HEK293 (cell line): ENCODE results near the gene ZFC3H1.

ENCODE experiments used
- BCL11B ChIP-seq: fragments of 450-650 bp; formaldehyde crosslinking; IDR thresholded peaks from 2 replicates; pipeline ENCODE4 v1.5.1; 2016; ENCODE audit warnings: low read depth, missing biosample characterization, missing genetic modification characterization
- EGR2 ChIP-seq: fragments of 450-650 bp; formaldehyde crosslinking; IDR thresholded peaks from 2 replicates; pipeline ENCODE4 v1.5.1; 2016; ENCODE audit warnings: low read depth, missing biosample characterization, missing genetic modification characterization
- FEZF1 ChIP-seq: fragments of 450-650 bp; formaldehyde crosslinking; IDR thresholded peaks from 2 replicates; pipeline ENCODE4 v1.5.1; 2016; ENCODE audit warnings: missing biosample characterization, missing genetic modification characterization
- GLIS2 ChIP-seq: fragments of 450-650 bp; formaldehyde crosslinking; IDR thresholded peaks from 2 replicates; pipeline ENCODE4 v1.5.1; 2016; ENCODE audit warnings: missing biosample characterization, missing genetic modification characterization
- KLF1 ChIP-seq: fragments of 450-650 bp; formaldehyde crosslinking; IDR thresholded peaks from 2 replicates; pipeline ENCODE4 v1.5.1; 2016; ENCODE audit warnings: missing biosample characterization, missing genetic modification characterization
- OSR2 ChIP-seq: fragments of 450-650 bp; formaldehyde crosslinking; IDR thresholded peaks from 2 replicates; pipeline ENCODE4 v1.5.1; 2016; ENCODE audit warnings: missing biosample characterization, missing genetic modification characterization
- SALL2 ChIP-seq: fragments of 450-650 bp; formaldehyde crosslinking; IDR thresholded peaks from 2 replicates; pipeline ENCODE4 v1.5.0; 2017; ENCODE audit warnings: missing biosample characterization, mild to moderate bottlenecking, missing genetic modification characterization, borderline replicate concordance
- SP2 ChIP-seq: fragments of 450-650 bp; formaldehyde crosslinking; IDR thresholded peaks from 2 replicates; pipeline ENCODE4 v1.5.1; 2016; ENCODE audit warnings: missing biosample characterization, missing genetic modification characterization
- SP3 ChIP-seq: fragments of 450-650 bp; formaldehyde crosslinking; IDR thresholded peaks from 2 replicates; pipeline ENCODE4 v1.5.1; 2016; ENCODE audit warnings: missing biosample characterization, missing genetic modification characterization
- WT1 ChIP-seq: fragments of 450-650 bp; formaldehyde crosslinking; IDR thresholded peaks from 2 replicates; pipeline ENCODE4 v1.5.1; 2016; ENCODE audit warnings: missing biosample characterization, missing genetic modification characterization
- ZBTB17 ChIP-seq: fragments of 450-650 bp; formaldehyde crosslinking; IDR thresholded peaks from 2 replicates; pipeline ENCODE4 v1.5.1; 2016; ENCODE audit warnings: missing biosample characterization, missing genetic modification characterization
- ZFP3 ChIP-seq: fragments of 450-650 bp; formaldehyde crosslinking; IDR thresholded peaks from 2 replicates; pipeline ENCODE4 v1.5.1; 2016; ENCODE audit warnings: low read depth, missing biosample characterization, missing genetic modification characterization
- ZNF155 ChIP-seq: fragments of 450-650 bp; formaldehyde crosslinking; IDR thresholded peaks from 2 replicates; pipeline ENCODE4 v1.5.1; 2016; ENCODE audit warnings: missing biosample characterization, missing genetic modification characterization
- ZNF157 ChIP-seq: fragments of 450-650 bp; formaldehyde crosslinking; IDR thresholded peaks from 2 replicates; pipeline ENCODE4 v1.5.1; 2016; ENCODE audit warnings: missing biosample characterization, missing genetic modification characterization
- ZNF175 ChIP-seq: fragments of 450-650 bp; formaldehyde crosslinking; IDR thresholded peaks from 2 replicates; pipeline ENCODE4 v1.5.1; 2016; ENCODE audit warnings: missing biosample characterization, missing genetic modification characterization
- ZNF24 ChIP-seq: fragments of 450-650 bp; formaldehyde crosslinking; IDR thresholded peaks from 2 replicates; pipeline ENCODE4 v1.5.1; 2016; ENCODE audit warnings: missing biosample characterization, missing genetic modification characterization
- ZNF350 ChIP-seq: fragments of 450-650 bp; formaldehyde crosslinking; IDR thresholded peaks from 2 replicates; pipeline ENCODE4 v1.5.0; 2017; ENCODE audit warnings: missing biosample characterization, mild to moderate bottlenecking, missing genetic modification characterization
- ZNF394 ChIP-seq: fragments of 450-650 bp; formaldehyde crosslinking; IDR thresholded peaks from 2 replicates; pipeline ENCODE4 v1.5.1; 2016; ENCODE audit warnings: missing biosample characterization, missing genetic modification characterization, mild to moderate bottlenecking, moderate library complexity, borderline replicate concordance
- ZNF423 ChIP-seq: fragments of 450-650 bp; formaldehyde crosslinking; IDR thresholded peaks from 2 replicates; pipeline ENCODE4 v1.5.1; 2016; ENCODE audit warnings: missing biosample characterization, missing genetic modification characterization
- ZNF555 ChIP-seq: fragments of 450-650 bp; formaldehyde crosslinking; conservative IDR thresholded peaks from 2 replicates; pipeline ENCODE4 v1.5.1; 2017; ENCODE audit warnings: missing biosample characterization, mild to moderate bottlenecking, missing genetic modification characterization, inconsistent platforms
- ZNF561 ChIP-seq: fragments of 450-650 bp; IDR thresholded peaks from 2 replicates; pipeline ENCODE4 v1.5.1; 2018; ENCODE audit warnings: missing biosample characterization, missing genetic modification characterization, borderline replicate concordance
- ZNF571 ChIP-seq: fragments of 450-650 bp; formaldehyde crosslinking; IDR thresholded peaks from 2 replicates; pipeline ENCODE4 v1.5.0; 2017; ENCODE audit warnings: missing biosample characterization, missing genetic modification characterization
- ZNF600 ChIP-seq: fragments of 450-650 bp; formaldehyde crosslinking; IDR thresholded peaks from 2 replicates; pipeline ENCODE4 v1.5.1; 2016; ENCODE audit warnings: missing biosample characterization, missing genetic modification characterization
- ZNF623 ChIP-seq: fragments of 450-650 bp; formaldehyde crosslinking; IDR thresholded peaks from 2 replicates; pipeline ENCODE4 v1.5.1; 2016; ENCODE audit warnings: missing biosample characterization, missing genetic modification characterization
- ZNF626 ChIP-seq: fragments of 450-650 bp; sonication (Bioruptor Pico); formaldehyde crosslinking; IDR thresholded peaks from 2 replicates; pipeline ENCODE4 v1.5.1; 2018; ENCODE audit warnings: missing biosample characterization, missing genetic modification characterization, inconsistent platforms
- ZNF707 ChIP-seq: fragments of 450-650 bp; formaldehyde crosslinking; IDR thresholded peaks from 2 replicates; pipeline ENCODE4 v1.5.1; 2016; ENCODE audit warnings: missing biosample characterization, missing genetic modification characterization
- ZNF792 ChIP-seq: fragments of 450-650 bp; formaldehyde crosslinking; IDR thresholded peaks from 2 replicates; pipeline ENCODE4 v1.5.1; 2016; ENCODE audit warnings: missing biosample characterization, missing genetic modification characterization
- ZNF843 ChIP-seq: fragments of 450-650 bp; formaldehyde crosslinking; IDR thresholded peaks from 2 replicates; pipeline ENCODE4 v1.5.1; 2016; ENCODE audit warnings: missing biosample characterization, missing genetic modification characterization
- TF ChIP-seq, protein P1 (sequence below): fragments of 450-650 bp; formaldehyde crosslinking; IDR thresholded peaks from 2 replicates; pipeline ENCODE4 v1.5.1; 2016; ENCODE audit warnings: missing biosample characterization, missing genetic modification characterization
- TF ChIP-seq, protein P2 (sequence below): fragments of 450-650 bp; formaldehyde crosslinking; IDR thresholded peaks from 2 replicates; pipeline ENCODE4 v1.5.1; 2016; ENCODE audit warnings: missing biosample characterization, missing genetic modification characterization
- TF ChIP-seq, protein P3 (sequence below): fragments of 450-650 bp; formaldehyde crosslinking; IDR thresholded peaks from 2 replicates; pipeline ENCODE4 v1.5.1; 2016; ENCODE audit warnings: missing biosample characterization, missing genetic modification characterization
- TF ChIP-seq, protein P4 (sequence below): fragments of 450-650 bp; formaldehyde crosslinking; IDR thresholded peaks from 2 replicates; pipeline ENCODE4 v1.5.1; 2016; ENCODE audit warnings: missing biosample characterization, missing genetic modification characterization
- TF ChIP-seq, protein P5 (sequence below): sonication (generic); formaldehyde crosslinking; IDR thresholded peaks from 2 replicates; pipeline ENCODE4 v1.8.1; 2022; ENCODE audit warnings: mild to moderate bottlenecking, moderate library complexity, missing genetic modification reagents

Gene ZFC3H1

DNA sequence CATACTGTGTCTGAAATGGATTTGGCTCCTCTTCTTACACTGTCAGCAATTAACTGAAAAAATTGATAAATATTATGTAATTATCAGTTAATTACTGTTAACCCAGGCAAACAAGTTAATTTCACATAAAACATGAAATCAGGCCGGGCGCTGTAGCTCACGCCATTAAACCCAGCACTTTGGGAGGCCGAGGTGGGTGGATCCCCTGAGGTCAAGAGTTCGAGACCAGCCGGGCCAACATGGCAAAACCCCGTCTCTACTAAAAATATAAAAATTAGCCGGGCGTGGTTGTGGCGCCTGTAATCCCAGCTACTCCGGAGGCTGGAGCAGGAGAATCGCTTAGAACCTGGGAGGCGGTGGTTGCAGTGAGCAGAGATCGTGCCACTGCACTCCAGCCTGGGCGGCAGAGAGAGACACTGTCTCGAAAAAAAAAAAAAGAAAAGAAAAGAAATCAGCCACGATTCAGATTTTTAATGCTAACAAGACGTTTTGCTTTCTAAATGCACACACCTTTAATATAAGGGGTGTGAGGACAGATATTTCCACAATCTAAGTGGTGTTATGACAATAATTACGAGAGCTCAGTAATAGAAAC lies 21.8 kb upstream of the ZFC3H1 start (continued):
- no peak for TF ChIP-seq SALL2
- no peak for TF ChIP-seq ZNF157
- TF ChIP-seq GLIS2 (tag by site-specific recombination) = no peak
- TF ChIP-seq ZBTB17 (tag by site-specific recombination) = peak; percentile 68
- TF ChIP-seq WT1 (tag by site-specific recombination) = 0 out of 2 replicates have a peak, but pooled peaks have one; percentile 13
- no peak for TF ChIP-seq ZNF571 (tag by site-specific recombination)
- TF ChIP-seq, protein P1, sequence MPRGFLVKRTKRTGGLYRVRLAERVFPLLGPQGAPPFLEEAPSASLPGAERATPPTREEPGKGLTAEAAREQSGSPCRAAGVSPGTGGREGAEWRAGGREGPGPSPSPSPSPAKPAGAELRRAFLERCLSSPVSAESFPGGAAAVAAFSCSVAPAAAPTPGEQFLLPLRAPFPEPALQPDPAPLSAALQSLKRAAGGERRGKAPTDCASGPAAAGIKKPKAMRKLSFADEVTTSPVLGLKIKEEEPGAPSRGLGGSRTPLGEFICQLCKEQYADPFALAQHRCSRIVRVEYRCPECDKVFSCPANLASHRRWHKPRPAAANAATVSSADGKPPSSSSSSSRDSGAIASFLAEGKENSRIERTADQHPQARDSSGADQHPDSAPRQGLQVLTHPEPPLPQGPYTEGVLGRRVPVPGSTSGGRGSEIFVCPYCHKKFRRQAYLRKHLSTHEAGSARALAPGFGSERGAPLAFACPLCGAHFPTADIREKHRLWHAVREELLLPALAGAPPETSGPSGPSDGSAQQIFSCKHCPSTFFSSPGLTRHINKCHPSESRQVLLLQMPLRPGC (tag by site-specific recombination) = no peak
- 0 out of 2 replicates have a peak, but pooled peaks have one; percentile 5 for TF ChIP-seq ZNF843 (tag by site-specific recombination)
- no peak for TF ChIP-seq ZNF555 (tag by site-specific recombination)
- peak; percentile 92 for TF ChIP-seq ZNF394 (tag by site-specific recombination)
- no peak for TF ChIP-seq ZFP3
- TF ChIP-seq, protein P2, sequence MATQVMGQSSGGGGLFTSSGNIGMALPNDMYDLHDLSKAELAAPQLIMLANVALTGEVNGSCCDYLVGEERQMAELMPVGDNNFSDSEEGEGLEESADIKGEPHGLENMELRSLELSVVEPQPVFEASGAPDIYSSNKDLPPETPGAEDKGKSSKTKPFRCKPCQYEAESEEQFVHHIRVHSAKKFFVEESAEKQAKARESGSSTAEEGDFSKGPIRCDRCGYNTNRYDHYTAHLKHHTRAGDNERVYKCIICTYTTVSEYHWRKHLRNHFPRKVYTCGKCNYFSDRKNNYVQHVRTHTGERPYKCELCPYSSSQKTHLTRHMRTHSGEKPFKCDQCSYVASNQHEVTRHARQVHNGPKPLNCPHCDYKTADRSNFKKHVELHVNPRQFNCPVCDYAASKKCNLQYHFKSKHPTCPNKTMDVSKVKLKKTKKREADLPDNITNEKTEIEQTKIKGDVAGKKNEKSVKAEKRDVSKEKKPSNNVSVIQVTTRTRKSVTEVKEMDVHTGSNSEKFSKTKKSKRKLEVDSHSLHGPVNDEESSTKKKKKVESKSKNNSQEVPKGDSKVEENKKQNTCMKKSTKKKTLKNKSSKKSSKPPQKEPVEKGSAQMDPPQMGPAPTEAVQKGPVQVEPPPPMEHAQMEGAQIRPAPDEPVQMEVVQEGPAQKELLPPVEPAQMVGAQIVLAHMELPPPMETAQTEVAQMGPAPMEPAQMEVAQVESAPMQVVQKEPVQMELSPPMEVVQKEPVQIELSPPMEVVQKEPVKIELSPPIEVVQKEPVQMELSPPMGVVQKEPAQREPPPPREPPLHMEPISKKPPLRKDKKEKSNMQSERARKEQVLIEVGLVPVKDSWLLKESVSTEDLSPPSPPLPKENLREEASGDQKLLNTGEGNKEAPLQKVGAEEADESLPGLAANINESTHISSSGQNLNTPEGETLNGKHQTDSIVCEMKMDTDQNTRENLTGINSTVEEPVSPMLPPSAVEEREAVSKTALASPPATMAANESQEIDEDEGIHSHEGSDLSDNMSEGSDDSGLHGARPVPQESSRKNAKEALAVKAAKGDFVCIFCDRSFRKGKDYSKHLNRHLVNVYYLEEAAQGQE = 0 out of 2 replicates have a peak, but pooled peaks have one; percentile 23
- no peak for TF ChIP-seq ZNF561 (tag by site-specific recombination)
- TF ChIP-seq ZNF24 (tag by site-specific recombination) = no peak
- no peak for TF ChIP-seq ZNF175
- TF ChIP-seq, protein P3, sequence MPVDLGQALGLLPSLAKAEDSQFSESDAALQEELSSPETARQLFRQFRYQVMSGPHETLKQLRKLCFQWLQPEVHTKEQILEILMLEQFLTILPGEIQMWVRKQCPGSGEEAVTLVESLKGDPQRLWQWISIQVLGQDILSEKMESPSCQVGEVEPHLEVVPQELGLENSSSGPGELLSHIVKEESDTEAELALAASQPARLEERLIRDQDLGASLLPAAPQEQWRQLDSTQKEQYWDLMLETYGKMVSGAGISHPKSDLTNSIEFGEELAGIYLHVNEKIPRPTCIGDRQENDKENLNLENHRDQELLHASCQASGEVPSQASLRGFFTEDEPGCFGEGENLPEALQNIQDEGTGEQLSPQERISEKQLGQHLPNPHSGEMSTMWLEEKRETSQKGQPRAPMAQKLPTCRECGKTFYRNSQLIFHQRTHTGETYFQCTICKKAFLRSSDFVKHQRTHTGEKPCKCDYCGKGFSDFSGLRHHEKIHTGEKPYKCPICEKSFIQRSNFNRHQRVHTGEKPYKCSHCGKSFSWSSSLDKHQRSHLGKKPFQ = no peak
- TF ChIP-seq OSR2 = no peak
- TF ChIP-seq, protein P4, sequence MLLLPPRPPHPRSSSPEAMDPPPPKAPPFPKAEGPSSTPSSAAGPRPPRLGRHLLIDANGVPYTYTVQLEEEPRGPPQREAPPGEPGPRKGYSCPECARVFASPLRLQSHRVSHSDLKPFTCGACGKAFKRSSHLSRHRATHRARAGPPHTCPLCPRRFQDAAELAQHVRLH (tag by site-specific recombination) = peak; percentile 81; the same call in 1 of the 2 replicates
- no peak for TF ChIP-seq ZNF707
- TF ChIP-seq BCL11B (tag by site-specific recombination) = no peak
- TF ChIP-seq ZNF423 (tag by site-specific recombination) = no peak
- TF ChIP-seq, protein P5, sequence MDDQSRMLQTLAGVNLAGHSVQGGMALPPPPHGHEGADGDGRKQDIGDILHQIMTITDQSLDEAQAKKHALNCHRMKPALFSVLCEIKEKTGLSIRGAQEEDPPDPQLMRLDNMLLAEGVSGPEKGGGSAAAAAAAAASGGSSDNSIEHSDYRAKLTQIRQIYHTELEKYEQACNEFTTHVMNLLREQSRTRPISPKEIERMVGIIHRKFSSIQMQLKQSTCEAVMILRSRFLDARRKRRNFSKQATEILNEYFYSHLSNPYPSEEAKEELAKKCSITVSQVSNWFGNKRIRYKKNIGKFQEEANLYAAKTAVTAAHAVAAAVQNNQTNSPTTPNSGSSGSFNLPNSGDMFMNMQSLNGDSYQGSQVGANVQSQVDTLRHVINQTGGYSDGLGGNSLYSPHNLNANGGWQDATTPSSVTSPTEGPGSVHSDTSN (CRISPR knock-in tag) = no peak
- TF ChIP-seq KLF1 (tag by site-specific recombination) = no peak
- TF ChIP-seq ZNF600 = peak; percentile 64
- TF ChIP-seq SP2 (tag by site-specific recombination) = no peak
- 0 out of 2 replicates have a peak, but pooled peaks have one; percentile 23 for TF ChIP-seq EGR2 (tag by site-specific recombination)
- TF ChIP-seq ZNF350 (tag by site-specific recombination) = no peak
- TF ChIP-seq ZNF623 (tag by site-specific recombination) = no peak
- no peak for TF ChIP-seq SP3 (tag by site-specific recombination)
- TF ChIP-seq ZNF792 (tag by site-specific recombination) = no peak
- no peak for TF ChIP-seq ZNF155 (tag by site-specific recombination)
- TF ChIP-seq FEZF1 (tag by site-specific recombination) = no peak
- TF ChIP-seq ZNF626 (tag by site-specific recombination) = no peak
